OCI-LY3 (cell line): ENCODE results near the gene RBM17.

Experiments used
- H2AFZ ChIP-seq: fragments of 200-600, 300-600 bp; shearing (Covaris generic); 2 replicates; pipeline ENCODE4 v1.6.0; 2014; ENCODE audit warnings: antibody characterized with exemption, low read depth, low read length
- H3K27ac ChIP-seq: fragments of 200-600, 300-600 bp; sonication (generic); 2 replicates; pipeline ENCODE4 v1.5.1; 2014; ENCODE audit warnings: mild to moderate bottlenecking, low read length, moderate library complexity, mixed read lengths
- H3K27me3 ChIP-seq: fragments of 200-600, 300-600 bp; sonication (generic); 2 replicates; pipeline ENCODE4 v1.6.1; 2014; ENCODE audit warnings: low read depth, low read length, mixed read lengths
- H3K36me3 ChIP-seq: fragments of 200-600, 300-600 bp; sonication (generic); replicated peaks from 2 replicates; pipeline ENCODE3; 2014; ENCODE audit warnings: low read depth, low read length, mixed read lengths
- H3K4me1 ChIP-seq: fragments of 300-600, 200-600 bp; sonication (generic); 2 replicates; pipeline ENCODE4 v1.6.1; 2014; ENCODE audit warnings: low read length, mixed read lengths
- H3K4me2 ChIP-seq: fragments of 200-600, 300-600 bp; sonication (generic); 2 replicates; pipeline ENCODE4 v1.6.1; 2014; ENCODE audit warnings: low read length, mixed read lengths
- H3K4me3 ChIP-seq: fragments of 300-600, 200-600 bp; sonication (generic); 2 replicates; pipeline ENCODE4 v1.5.1; 2014; ENCODE audit warnings: antibody characterized with exemption, mild to moderate bottlenecking, low read length, moderate library complexity
- H3K79me2 ChIP-seq: fragments of 300-600, 200-600 bp; shearing (Covaris generic); 2 replicates; pipeline ENCODE4 v1.6.1; 2014; ENCODE audit warnings: mild to moderate bottlenecking, low read length, mixed read lengths
- H3K9ac ChIP-seq: fragments of 300-600, 200-600 bp; shearing (Covaris generic); 2 replicates; pipeline ENCODE4 v1.6.0; 2014; ENCODE audit warnings: mild to moderate bottlenecking, low read length, moderate library complexity
- H3K9me3 ChIP-seq: fragments of 200-600, 300-600 bp; shearing (Covaris generic); 2 replicates; pipeline ENCODE4 v1.6.1; 2014; ENCODE audit warnings: low read length, mixed read lengths; ENCODE audit not compliant: insufficient read depth
- H4K20me1 ChIP-seq: fragments of 200-600, 300-600 bp; sonication (generic); 2 replicates; pipeline ENCODE4 v1.6.1; 2016; ENCODE audit warnings: low read length, mixed read lengths; ENCODE audit not compliant: insufficient read depth
- EZH2phosphoT487 ChIP-seq: fragments of 200-600 bp; shearing (Covaris generic); IDR thresholded peaks from 2 replicates; pipeline ENCODE4 v1.6.1; 2018; ENCODE audit warnings: antibody characterized with exemption, mixed run types, low read depth
- TF ChIP-seq, protein P1 (sequence below): fragments of 200-600, 300-600 bp; sonication (generic); IDR thresholded peaks from 2 replicates; pipeline ENCODE4 v1.5.1; 2014; ENCODE audit warnings: antibody characterized with exemption, low read length, low read depth

The RBM17 gene

DNA sequence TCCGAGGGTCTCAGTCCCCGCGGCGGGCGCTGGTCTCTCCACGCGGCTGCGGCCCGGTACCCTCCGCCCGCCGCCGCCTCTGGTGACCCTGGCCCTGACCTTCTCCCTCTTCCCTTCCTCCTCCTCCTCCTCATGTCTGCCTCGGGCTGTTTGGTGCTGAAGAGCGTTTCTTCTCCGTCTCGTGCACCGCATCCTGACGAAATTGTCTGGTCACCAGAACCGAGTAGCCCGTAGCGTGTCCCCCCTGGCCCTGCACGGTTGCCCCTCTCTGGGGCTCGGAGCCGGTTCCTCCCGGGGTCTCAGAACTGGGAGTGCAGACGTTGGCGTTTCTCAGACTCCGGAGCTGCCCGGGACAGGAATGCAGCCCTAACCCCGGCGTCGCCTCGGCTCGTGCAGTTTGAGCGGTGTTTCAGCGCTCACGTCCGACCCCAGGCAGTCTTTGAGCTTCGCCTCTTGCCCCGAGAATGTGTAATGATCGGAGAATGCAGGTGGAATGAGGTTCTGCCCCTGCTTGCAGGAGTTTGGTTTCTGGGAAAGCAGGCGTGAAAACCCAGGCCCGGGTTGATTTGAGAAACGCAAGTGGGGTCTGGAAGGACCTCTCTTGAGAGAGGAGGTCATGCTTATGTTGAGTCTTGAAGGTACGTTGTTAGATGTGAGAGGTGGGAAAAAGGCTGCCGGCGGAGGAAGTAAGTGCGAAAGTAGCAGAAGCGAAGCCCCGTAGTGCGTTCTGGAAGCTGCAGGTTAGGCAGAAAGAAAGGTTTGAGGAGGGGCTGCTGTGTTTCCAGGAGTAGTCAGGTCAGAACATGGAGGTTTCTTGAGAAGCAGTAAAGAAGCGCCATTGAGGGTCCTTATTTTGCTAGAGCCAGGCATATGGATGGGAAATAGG lies 743 bp downstream of the RBM17 start:
- Histone ChIP-seq H3K9ac (peak overlapping the region; percentile 95), H3K9me3 (no peaks in the 10 kb centered on the region), H3K79me2 (peaks cover 57% of the 10 kb centered on the region), H4K20me1 (peaks cover 46% of the 10 kb centered on the region), H3K4me3 (peak overlapping the region; percentile 99), H3K27ac (peak overlapping the region; percentile 44), H3K27me3 (no peaks in the 10 kb centered on the region), H2AFZ (no peak overlapping the region), H3K36me3 (no peaks in the 10 kb centered on the region), H3K4me2 (peak overlapping the region; percentile 95), H3K4me1 (peaks cover 56% of the 10 kb centered on the region)
- TF ChIP-seq, protein P1, sequence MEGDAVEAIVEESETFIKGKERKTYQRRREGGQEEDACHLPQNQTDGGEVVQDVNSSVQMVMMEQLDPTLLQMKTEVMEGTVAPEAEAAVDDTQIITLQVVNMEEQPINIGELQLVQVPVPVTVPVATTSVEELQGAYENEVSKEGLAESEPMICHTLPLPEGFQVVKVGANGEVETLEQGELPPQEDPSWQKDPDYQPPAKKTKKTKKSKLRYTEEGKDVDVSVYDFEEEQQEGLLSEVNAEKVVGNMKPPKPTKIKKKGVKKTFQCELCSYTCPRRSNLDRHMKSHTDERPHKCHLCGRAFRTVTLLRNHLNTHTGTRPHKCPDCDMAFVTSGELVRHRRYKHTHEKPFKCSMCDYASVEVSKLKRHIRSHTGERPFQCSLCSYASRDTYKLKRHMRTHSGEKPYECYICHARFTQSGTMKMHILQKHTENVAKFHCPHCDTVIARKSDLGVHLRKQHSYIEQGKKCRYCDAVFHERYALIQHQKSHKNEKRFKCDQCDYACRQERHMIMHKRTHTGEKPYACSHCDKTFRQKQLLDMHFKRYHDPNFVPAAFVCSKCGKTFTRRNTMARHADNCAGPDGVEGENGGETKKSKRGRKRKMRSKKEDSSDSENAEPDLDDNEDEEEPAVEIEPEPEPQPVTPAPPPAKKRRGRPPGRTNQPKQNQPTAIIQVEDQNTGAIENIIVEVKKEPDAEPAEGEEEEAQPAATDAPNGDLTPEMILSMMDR = no peak
- TF ChIP-seq EZH2phosphoT487 = no peak

DNA sequence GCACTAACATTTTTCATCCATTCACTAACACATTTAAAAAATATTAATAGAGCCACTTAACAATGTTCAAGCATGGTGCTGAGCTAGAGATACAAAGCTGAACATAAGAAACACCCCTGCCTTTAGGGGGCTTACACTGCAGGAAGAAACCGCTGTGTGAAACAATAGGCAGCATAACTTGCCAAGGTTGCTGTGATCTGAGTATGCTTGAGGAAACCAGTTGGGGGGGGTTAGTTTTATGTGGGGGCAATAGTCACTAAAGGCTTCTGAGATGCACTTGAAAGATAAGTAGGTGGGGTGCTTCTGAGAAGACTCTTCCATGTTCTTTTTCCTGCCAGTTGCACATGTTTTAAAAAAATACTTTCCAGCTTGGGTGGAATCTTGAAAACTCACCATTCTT lies 2.8 kb downstream of the RBM17 start:
- TF ChIP-seq, protein P1 = no peak
- TF ChIP-seq EZH2phosphoT487 = no peak
- peaks cover 78% of the 10 kb centered on the region for H3K79me2 ChIP-seq
- H3K4me1 ChIP-seq = peaks cover 51% of the 10 kb centered on the region

DNA sequence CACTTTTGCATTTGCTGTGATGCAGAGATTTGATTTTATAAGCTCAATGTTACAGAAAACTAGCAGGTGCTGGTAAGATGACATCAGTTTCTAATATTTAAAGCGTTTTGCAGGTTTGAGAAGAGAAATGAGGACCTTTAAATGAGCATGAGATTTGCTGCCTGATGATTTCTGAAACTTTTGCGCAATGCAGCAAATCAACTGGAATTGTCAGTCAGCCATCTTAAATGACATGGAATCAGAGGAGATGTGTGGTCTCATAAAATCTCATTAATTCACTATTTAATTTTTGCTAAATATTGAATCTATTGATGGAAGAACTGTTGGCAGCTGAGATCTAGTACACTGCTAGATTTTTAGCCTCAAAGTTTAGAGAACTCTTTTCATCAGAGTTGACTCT lies 3.9 kb downstream of the RBM17 start:
- no peak overlapping the region for H3K4me3 ChIP-seq
- peaks cover 5% of the 10 kb centered on the region for H3K36me3 ChIP-seq
- H3K79me2 ChIP-seq = peaks cover 89% of the 10 kb centered on the region
- H3K4me1 ChIP-seq = peaks cover 40% of the 10 kb centered on the region
- H4K20me1 ChIP-seq = peaks cover 73% of the 10 kb centered on the region
- no peak overlapping the region for H2AFZ ChIP-seq
- TF ChIP-seq, protein P1 = no peak
- no peak for TF ChIP-seq EZH2phosphoT487
- H3K4me2 ChIP-seq = 0 out of 2 replicates have a peak overlapping the region, but pooled peaks have one; percentile 9
- no peaks in the 10 kb centered on the region for H3K27me3 ChIP-seq
- H3K27ac ChIP-seq = no peak overlapping the region
- H3K9me3 ChIP-seq = no peaks in the 10 kb centered on the region
- no peak overlapping the region for H3K9ac ChIP-seq

More for the DNA sequence above, 2.8 kb downstream of the RBM17 start:
- H3K36me3 ChIP-seq = no peaks in the 10 kb centered on the region
- no peaks in the 10 kb centered on the region for H3K9me3 ChIP-seq
- no peak overlapping the region for H3K4me3 ChIP-seq
- no peak overlapping the region for H3K4me2 ChIP-seq
- H4K20me1 ChIP-seq = peaks cover 65% of the 10 kb centered on the region
- H3K27ac ChIP-seq = no peak overlapping the region
- no peak overlapping the region for H2AFZ ChIP-seq
- no peaks in the 10 kb centered on the region for H3K27me3 ChIP-seq
- no peak overlapping the region for H3K9ac ChIP-seq

DNA sequence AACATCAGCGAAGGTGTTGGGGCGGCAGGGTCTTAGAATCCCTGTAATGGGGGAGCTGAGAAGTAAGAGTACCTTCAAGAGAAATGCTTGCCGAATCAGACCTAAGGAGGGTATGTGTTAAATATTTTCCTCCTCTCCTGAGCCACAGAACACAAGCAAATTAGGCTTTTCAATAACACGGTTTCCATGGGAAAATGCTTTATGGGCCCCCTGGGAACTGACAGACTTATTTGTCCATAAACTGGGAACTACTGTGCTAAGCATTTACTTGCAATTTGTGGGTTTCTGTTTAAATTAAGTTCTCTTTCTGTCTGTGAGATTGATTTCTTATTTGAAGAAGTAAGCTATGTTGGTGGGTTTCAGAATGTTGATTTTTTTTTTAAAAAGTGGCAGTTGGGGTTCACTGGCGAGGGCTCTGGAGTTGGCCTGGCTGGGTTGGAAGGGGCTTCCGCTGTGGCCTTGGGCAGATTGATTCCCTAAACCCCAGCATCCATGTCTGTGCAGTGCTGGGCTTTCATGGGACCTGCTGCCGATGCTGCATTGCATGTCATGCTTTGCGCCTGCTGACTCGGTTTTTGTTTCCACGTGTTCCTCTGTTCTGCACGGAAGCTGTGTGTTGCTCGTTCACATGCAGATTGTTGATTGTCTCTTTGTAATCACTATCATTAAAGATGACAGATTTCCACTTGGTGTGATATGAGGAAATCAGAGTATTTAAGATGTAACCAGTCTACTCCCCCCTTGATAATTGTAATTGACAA lies 7.2 kb downstream of the RBM17 start:
- Histone ChIP-seq H3K9ac (no peak overlapping the region), H3K27me3 (no peaks in the 10 kb centered on the region), H3K4me2 (no peak overlapping the region)

More for the DNA sequence above, 7.2 kb downstream of the RBM17 start:
- Histone ChIP-seq H3K36me3 (peaks cover 12% of the 10 kb centered on the region), H2AFZ (no peak overlapping the region), H3K79me2 (peaks cover 89% of the 10 kb centered on the region), H3K27ac (no peak overlapping the region), H3K4me1 (peaks cover 35% of the 10 kb centered on the region), H4K20me1 (peaks cover 66% of the 10 kb centered on the region), H3K9me3 (no peaks in the 10 kb centered on the region), H3K4me3 (no peak overlapping the region)
- no peak for TF ChIP-seq EZH2phosphoT487
- TF ChIP-seq, protein P1 = no peak
